ENCODE data around the gene RPS6KA1.

The RPS6KA1 gene

GRCh38 chr1:26556111-26556510 lies 26.6 kb downstream of the RPS6KA1 start:
- H3K27ac ChIP-seq (ENCODE audit: low read depth, low read length), result no peak overlapping the region
- H3K9me2 ChIP-seq (replicated peaks; ENCODE audit: control insufficient read depth, low read length), result no peaks in the 10 kb centered on the region
- peaks cover 75% of the 10 kb centered on the region for H3K36me3 ChIP-seq (ENCODE audit: control insufficient read depth, low read length)
- H3K4me1 ChIP-seq (ENCODE audit: control insufficient read depth, low read length), result no peaks in the 10 kb centered on the region
- H3K27me3 ChIP-seq (ENCODE audit: control insufficient read depth, low read length), result no peaks in the 10 kb centered on the region
- H3K4me3 ChIP-seq (ENCODE audit: low read length), result no peak overlapping the region
- H3K9me3 ChIP-seq (ENCODE audit: control insufficient read depth, insufficient read depth, low read length), result no peaks in the 10 kb centered on the region
- H3K4me2 ChIP-seq (ENCODE audit: low read length), result no peak overlapping the region
- H4K20me1 ChIP-seq (ENCODE audit: control insufficient read depth, insufficient read depth, low read depth, low read length), result no peaks in the 10 kb centered on the region
- H3K79me2 ChIP-seq (ENCODE audit: control insufficient read depth, low read length), result no peaks in the 10 kb centered on the region
- no peaks in the 10 kb centered on the region for H3F3A ChIP-seq (ENCODE audit: control insufficient read depth, insufficient read depth)
- TF ChIP-seq CTCF (IDR thresholded peaks at IDR 0.05; ENCODE audit: low read depth, low read length, poor library complexity, severe bottlenecking), result no peak

- Histone ChIP-seq H3K27ac (ENCODE audit: low read depth, low read length) (no peak overlapping the region), H3K9me3 (ENCODE audit: control insufficient read depth, insufficient read depth, low read length) (no peaks in the 10 kb centered on the region), H3K79me2 (ENCODE audit: control insufficient read depth, low read length) (no peaks in the 10 kb centered on the region), H3F3A (ENCODE audit: control insufficient read depth, insufficient read depth) (no peaks in the 10 kb centered on the region), H3K36me3 (ENCODE audit: control insufficient read depth, low read length) (peaks cover 71% of the 10 kb centered on the region), H3K9me2 (replicated peaks; ENCODE audit: control insufficient read depth, low read length) (no peaks in the 10 kb centered on the region), H3K4me3 (ENCODE audit: low read length) (no peak overlapping the region), H3K4me1 (ENCODE audit: control insufficient read depth, low read length) (no peaks in the 10 kb centered on the region), H3K27me3 (ENCODE audit: control insufficient read depth, low read length) (no peaks in the 10 kb centered on the region), H4K20me1 (ENCODE audit: control insufficient read depth, insufficient read depth, low read depth, low read length) (no peaks in the 10 kb centered on the region), H3K4me2 (ENCODE audit: low read length) (no peak overlapping the region)
- TF ChIP-seq EZH2phosphoT487 (IDR thresholded peaks at IDR 0.05; ENCODE audit: borderline replicate concordance, low read length) (no peak), CTCF (IDR thresholded peaks at IDR 0.05; ENCODE audit: low read depth, low read length, poor library complexity, severe bottlenecking) (no peak)
These were observed 27.4 kb downstream of the RPS6KA1 start for GRCh38 chr1:26557008-26557407.

- Histone ChIP-seq H3K27me3 (ENCODE audit: control insufficient read depth, low read length) (no peaks in the 10 kb centered on the region), H3K36me3 (ENCODE audit: control insufficient read depth, low read length) (peaks cover 69% of the 10 kb centered on the region), H3K9me2 (replicated peaks; ENCODE audit: control insufficient read depth, low read length) (no peaks in the 10 kb centered on the region), H3K9me3 (ENCODE audit: control insufficient read depth, insufficient read depth, low read length) (no peaks in the 10 kb centered on the region), H3K4me1 (ENCODE audit: control insufficient read depth, low read length) (no peaks in the 10 kb centered on the region), H3F3A (ENCODE audit: control insufficient read depth, insufficient read depth) (no peaks in the 10 kb centered on the region), H4K20me1 (ENCODE audit: control insufficient read depth, insufficient read depth, low read depth, low read length) (no peaks in the 10 kb centered on the region), H3K4me2 (ENCODE audit: low read length) (no peak overlapping the region), H3K79me2 (ENCODE audit: control insufficient read depth, low read length) (no peaks in the 10 kb centered on the region), H3K4me3 (ENCODE audit: low read length) (no peak overlapping the region), H3K27ac (ENCODE audit: low read depth, low read length) (no peak overlapping the region)
- TF ChIP-seq EZH2phosphoT487 (IDR thresholded peaks at IDR 0.05; ENCODE audit: borderline replicate concordance, low read length) (no peak), CTCF (IDR thresholded peaks at IDR 0.05; ENCODE audit: low read depth, low read length, poor library complexity, severe bottlenecking) (no peak)
These were observed 29.1 kb downstream of the RPS6KA1 start for GRCh38 chr1:26558685-26559048.

- Histone ChIP-seq H3K79me2 (ENCODE audit: control insufficient read depth, low read length) (no peaks in the 10 kb centered on the region), H3K4me3 (ENCODE audit: low read length) (no peak overlapping the region), H4K20me1 (ENCODE audit: control insufficient read depth, insufficient read depth, low read depth, low read length) (no peaks in the 10 kb centered on the region), H3K36me3 (ENCODE audit: control insufficient read depth, low read length) (peaks cover 59% of the 10 kb centered on the region), H3K9me2 (replicated peaks; ENCODE audit: control insufficient read depth, low read length) (no peaks in the 10 kb centered on the region), H3K27me3 (ENCODE audit: control insufficient read depth, low read length) (no peaks in the 10 kb centered on the region), H3K27ac (ENCODE audit: low read depth, low read length) (no peak overlapping the region), H3K4me1 (ENCODE audit: control insufficient read depth, low read length) (no peaks in the 10 kb centered on the region), H3K9me3 (ENCODE audit: control insufficient read depth, insufficient read depth, low read length) (no peaks in the 10 kb centered on the region), H3F3A (ENCODE audit: control insufficient read depth, insufficient read depth) (no peaks in the 10 kb centered on the region), H3K4me2 (ENCODE audit: low read length) (no peak overlapping the region)
- TF ChIP-seq CTCF (IDR thresholded peaks at IDR 0.05; ENCODE audit: low read depth, low read length, poor library complexity, severe bottlenecking), result no peak
These were observed 30.8 kb downstream of the RPS6KA1 start for GRCh38 chr1:26560403-26560780.

All from DOHH2 (cell line).